SIG-M5 (cell line): ENCODE results near the gene ACOT7.

Source experiments
- DNase-seq: peaks from one replicate; lab custom pipeline; 2025; lab: John Stamatoyannopoulos, UW

ACOT7 gene

GRCh38 chr1:6268415-6268814 lies 125.2 kb downstream of the ACOT7 start:
- DNase-seq, result no peak

GRCh38 chr1:6267686-6268322 lies 125.8 kb downstream of the ACOT7 start:
- no peak for DNase-seq

- no peak for DNase-seq
These were observed 126.9 kb downstream of the ACOT7 start for GRCh38 chr1:6266641-6267040.

GRCh38 chr1:6265151-6265550 lies 128.4 kb downstream of the ACOT7 start:
- no peak for DNase-seq

GRCh38 chr1:6263716-6264115 lies 129.9 kb downstream of the ACOT7 start:
- DNase-seq, result no peak

- DNase-seq, result no peak
These were observed 130.8 kb downstream of the ACOT7 start for GRCh38 chr1:6262555-6263420.

GRCh38 chr1:6261615-6261995 lies 132.0 kb downstream of the ACOT7 start:
- DNase-seq, result no peak

GRCh38 chr1:6260961-6261614 lies 132.5 kb downstream of the ACOT7 start, which contains the start of gene GPR153:
GPR153 (minus strand) TSS chr1:6261098; CDS start chr1:6254905, 6,193 bp downstream.
- no peak for DNase-seq

- DNase-seq, result no peak
These were observed 133.1 kb downstream of the ACOT7 start for GRCh38 chr1:6260433-6260934.

- DNase-seq, result peak; percentile 21
These were observed 133.8 kb downstream of the ACOT7 start for GRCh38 chr1:6259491-6260362.

GRCh38 chr1:6258675-6259074 lies 134.9 kb downstream of the ACOT7 start:
- DNase-seq, result no peak

GRCh38 chr1:6257541-6258069 lies 136.0 kb downstream of the ACOT7 start:
- no peak for DNase-seq

- no peak for DNase-seq
These were observed 136.9 kb downstream of the ACOT7 start for GRCh38 chr1:6256645-6257044.

GRCh38 chr1:6254691-6255090 lies 138.9 kb downstream of the ACOT7 start:
- no peak for DNase-seq

GRCh38 chr1:6253380-6253779 lies 140.2 kb downstream of the ACOT7 start:
- no peak for DNase-seq

- no peak for DNase-seq
These were observed 141.2 kb downstream of the ACOT7 start for GRCh38 chr1:6252374-6252710.

- no peak for DNase-seq
These were observed 141.7 kb downstream of the ACOT7 start for GRCh38 chr1:6251681-6252373.

GRCh38 chr1:6251233-6251632 lies 142.3 kb downstream of the ACOT7 start:
- DNase-seq, result no peak

GRCh38 chr1:6249739-6250689 lies 143.6 kb downstream of the ACOT7 start:
- no peak for DNase-seq
